SK-N-MC (cell line): Measurements from ENCODE around the gene S100A4.

Source experiments
- EZH2 ChIP-seq: fragments of 200-600 bp; sonication (generic); IDR thresholded peaks from one replicate; pipeline ENCODE4 v1.6.1; 2017; ENCODE audit warnings: antibody characterized with exemption
- POLR2AphosphoS5 ChIP-seq: IDR thresholded peaks from 2 replicates; pipeline ENCODE4 v1.6.1; 2012; ENCODE audit warnings: mild to moderate bottlenecking, low read depth, low read length, borderline replicate concordance

GRCh38 chr1:153578936-153579335 is 33.3 kb upstream of the S100A4 start:
- TF ChIP-seq POLR2AphosphoS5, result no peak
- no peak for TF ChIP-seq EZH2
